Activated T-helper 2 cell treated with anti-CD3 and anti-CD28 coated beads, Interferon-gamma antibody, Interleukin-2, Interleukin-4, amounts not matched to agents 10 μg/mL and 5 μg/mL and 100 μg/mL, durations not matched to agents 14 hours and 24 hours and 36 hours (primary cell): ENCODE measurements around the gene ZNHIT6. TPM values are rescaled to one million over a fixed set of nuclear protein-coding genes. Genes with fewer than 3 reads are reported as not detected.

Source experiments
- total RNA-seq: library from RNA; stranded (reverse); gene quantifications from 2 replicates; pipeline ENCODE4 v1.2.3, GENCODE V29; 2022

Gene ZNHIT6
- total RNA-seq, 1 donor from 2014 or later = 21.8 TPM

Other genes with a start within 250 kb of the ZNHIT6 start
- 0.07 TPM in 1 of 2 replicates, not detected in the other for gene DDAH1, start 243.3 kb downstream of the ZNHIT6 start, total RNA-seq
- 1.2 and 1.6 TPM in 2 replicates for gene CCN1, start 127.7 kb downstream of the ZNHIT6 start, total RNA-seq